ENCODE data around the gene NOTCH3. TPM values are rescaled to one million over a fixed set of nuclear protein-coding genes. Genes with fewer than 3 reads are reported as not detected.

NOTCH3 gene
- total and polyA plus RNA-seq, 2 of the 8 experiments (the other 6 are each of a cell fraction or from before 2014, with no cell fraction given), result 37.5 to 107 TPM

GRCh38 chr19:15122331-15123030 is 78.3 kb downstream of the NOTCH3 start:
- Histone ChIP-seq H3K79me2 (ENCODE audit: control insufficient read depth in 1 of 2, insufficient read depth in 2 of 2, low read length in 2 of 2) (peaks cover 0 to 13% of the 10 kb centered on the region in 2 experiments; a peak in 2 of 4 replicates), H3K27me3 (replicated peaks in 1 of 4; ENCODE audit: control insufficient read depth in 3 of 4, extremely low read depth in 1 of 4, insufficient read depth in 3 of 4, low read length in 3 of 4) (no peaks in the 10 kb centered on the region), H3K27ac (ENCODE audit: low read depth, low read length) (no peak overlapping the region), H4K20me1 (replicated peaks in 1 of 2; ENCODE audit: control insufficient read depth in 1 of 2, insufficient read depth in 2 of 2, low read length in 2 of 2) (peaks cover 3 to 5% of the 10 kb centered on the region in 2 experiments), H3K9me3 (ENCODE audit: insufficient read depth in 2 of 2, low read depth in 1 of 2, low read length in 1 of 2) (peaks cover 4 to 7% of the 10 kb centered on the region in 2 experiments; a peak in 1 of 4 replicates), H3K4me3 (ENCODE audit: extremely low read depth in 1 of 4, insufficient read depth in 2 of 4, low read depth in 3 of 4, low read length in 4 of 4) (no peak overlapping the region), H3K56ac (replicated peaks; ENCODE audit: insufficient read length, low read depth, low read length) (no peak overlapping the region), H3K79me1 (ENCODE audit: low read depth, low read length) (peaks cover 9% of the 10 kb centered on the region), H2BK5ac (ENCODE audit: low read depth, low read length) (no peak overlapping the region), H2BK15ac (ENCODE audit: low read length) (no peak overlapping the region), H3K4ac (replicated peaks; ENCODE audit: insufficient read length, low read depth, low read length) (no peak overlapping the region), H3K23me2 (ENCODE audit: low read depth, low read length) (peaks cover 8% of the 10 kb centered on the region; the same call in 1 of the 2 replicates), H2BK20ac (ENCODE audit: low read length) (no peak overlapping the region), H4K8ac (ENCODE audit: extremely low read depth, insufficient read depth, low read length) (no peak overlapping the region), H3K4me1 (replicated peaks in 1 of 4; ENCODE audit: control insufficient read depth in 3 of 4, insufficient read depth in 4 of 4, low read length in 3 of 4) (peaks cover 0 to 9% (median 1%) of the 10 kb centered on the region in 4 experiments; a peak in 4 of 7 replicates), H3K4me2 (ENCODE audit: insufficient read depth in 1 of 2, low read depth in 2 of 2, low read length in 2 of 2) (no peak overlapping the region), H2AK5ac (ENCODE audit: low read depth, low read length) (no peak overlapping the region), H2AFZ (ENCODE audit: low read length) (no peak overlapping the region), H3K18ac (ENCODE audit: extremely low read depth, low read length) (no peak overlapping the region), H2BK12ac (ENCODE audit: low read depth, low read length) (no peak overlapping the region), H3K23ac (ENCODE audit: insufficient read length) (no peak overlapping the region), H3K36me3 (ENCODE audit: control insufficient read depth in 2 of 4, insufficient read depth in 4 of 4, low read length in 3 of 4) (peaks cover 8 to 34% (median 27%) of the 10 kb centered on the region in 4 experiments; a peak in 7 of 8 replicates), H3K14ac (ENCODE audit: insufficient read length) (no peak overlapping the region), H3K9ac (replicated peaks in 1 of 4; ENCODE audit: extremely low read depth in 1 of 4, low read depth in 3 of 4, low read length in 3 of 4) (no peak overlapping the region), H4K91ac (replicated peaks; ENCODE audit: insufficient read length, low read length) (no peak overlapping the region), H4K5ac (ENCODE audit: insufficient read length, low read depth, low read length) (no peak overlapping the region), H2BK120ac (replicated peaks; ENCODE audit: low read depth, low read length) (no peak overlapping the region)
- WGBS, 2 experiments (ENCODE audit: extremely low coverage in 1 of 2, insufficient coverage in 1 of 2, insufficient read length in 1 of 2, insufficient replicate concordance in 2 of 2, low coverage in 1 of 2, low lambda C conversion rate in 2 of 2, missing lambda C conversion rate in 1 of 2), result 90 to 95% methylated on average over 1 to 19 of the region's 21 CpGs
- DNase-seq (ENCODE audit: low read depth in 1 of 2, low spot score in 2 of 2), result no peak
- ChIA-PET POLR2A (ENCODE audit: partially characterized antibody) (interaction anchor here (0.6 to 5.1 kb wide), 4 partner anchors 9 to 95 kb away, joined by 3 to 67 read pairs (median 6); no protein-coding TSS in a partner anchor), CTCF (ENCODE audit: partially characterized antibody) (interaction anchor here (0.6 to 4.3 kb wide), 4 partner anchors 9 to 1583 kb away, joined by 3 to 28 read pairs (median 6); no protein-coding TSS in a partner anchor)
- FAIRE-seq, result no peak
- no peak for TF ChIP-seq CHD1 (IDR thresholded peaks at IDR 0.05; ENCODE audit: low read depth, low read length)
- no peak for TF ChIP-seq POLR2A (IDR thresholded peaks at IDR 0.05; ENCODE audit: control extremely low read depth in 1 of 2, low read depth in 2 of 2, low read length in 2 of 2)
- no peak for TF ChIP-seq TAF7 (optimal IDR thresholded peaks at IDR 0.05; ENCODE audit: borderline replicate concordance, low read depth, low read length)
- no peak for TF ChIP-seq CREB1 (IDR thresholded peaks at IDR 0.05)
- TF ChIP-seq SUZ12 (IDR thresholded peaks at IDR 0.05; ENCODE audit: low read length), result no peak
- TF ChIP-seq, protein P1, sequence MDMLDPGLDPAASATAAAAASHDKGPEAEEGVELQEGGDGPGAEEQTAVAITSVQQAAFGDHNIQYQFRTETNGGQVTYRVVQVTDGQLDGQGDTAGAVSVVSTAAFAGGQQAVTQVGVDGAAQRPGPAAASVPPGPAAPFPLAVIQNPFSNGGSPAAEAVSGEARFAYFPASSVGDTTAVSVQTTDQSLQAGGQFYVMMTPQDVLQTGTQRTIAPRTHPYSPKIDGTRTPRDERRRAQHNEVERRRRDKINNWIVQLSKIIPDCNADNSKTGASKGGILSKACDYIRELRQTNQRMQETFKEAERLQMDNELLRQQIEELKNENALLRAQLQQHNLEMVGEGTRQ (IDR thresholded peaks at IDR 0.05; ENCODE audit: low read length), result no peak
- TF ChIP-seq CEBPB (IDR thresholded peaks at IDR 0.05; ENCODE audit: low read depth, low read length), result no peak
- no peak for TF ChIP-seq SAP30 (IDR thresholded peaks at IDR 0.05; ENCODE audit: insufficient read depth, insufficient replicate concordance, low read length)
- no peak for TF ChIP-seq YY1 (IDR thresholded peaks at IDR 0.05; ENCODE audit: low read depth, low read length)
- TF ChIP-seq, protein P2, sequence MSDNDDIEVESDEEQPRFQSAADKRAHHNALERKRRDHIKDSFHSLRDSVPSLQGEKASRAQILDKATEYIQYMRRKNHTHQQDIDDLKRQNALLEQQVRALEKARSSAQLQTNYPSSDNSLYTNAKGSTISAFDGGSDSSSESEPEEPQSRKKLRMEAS (IDR thresholded peaks at IDR 0.05), result no peak
- TF ChIP-seq PHF8 (conservative IDR thresholded peaks at IDR 0.05; ENCODE audit: low read depth, low read length), result no peak

All from H1 (cell line).